Immature natural killer cell (primary cell): ENCODE data around the gene MAPKAP1. TPM values are rescaled to one million over a fixed set of nuclear protein-coding genes. Genes with fewer than 3 reads are reported as not detected.

Source experiments
- DNase-seq, 3 donors: peaks; one replicate each; pipeline ENCODE4 v3.0.0; 2022; ENCODE audit warnings: mixed read lengths in 1 of 3
- H3K27ac Mint-ChIP-seq, 6 donors: one replicate each; pipeline ENCODE4 v1.8.0; 2020; ENCODE audit warnings: mixed read lengths in 6 of 6, mild to moderate bottlenecking in 5 of 6, inconsistent platforms in 4 of 6, moderate library complexity in 3 of 6
- H3K27me3 Mint-ChIP-seq, 3 donors: one replicate each; pipeline ENCODE4 v1.8.0; 2020 to 2021; ENCODE audit warnings: low read depth in 3 of 3, mild to moderate bottlenecking in 3 of 3, mixed read lengths in 3 of 3, moderate library complexity in 3 of 3, inconsistent platforms in 1 of 3
- H3K36me3 Mint-ChIP-seq, 3 donors: one replicate each; pipeline ENCODE4 v1.8.0; 2020; ENCODE audit warnings: mixed read lengths in 3 of 3, inconsistent platforms in 2 of 3, mild to moderate bottlenecking in 2 of 3
- H3K4me1 Mint-ChIP-seq, 2 donors: one replicate each; pipeline ENCODE4 v1.8.0; 2020; ENCODE audit warnings: inconsistent platforms in 2 of 2, mild to moderate bottlenecking in 2 of 2, mixed read lengths in 2 of 2, moderate library complexity in 1 of 2
- H3K4me3 Mint-ChIP-seq, 5 donors: one replicate each; pipeline ENCODE4 v1.8.0; 2020; ENCODE audit warnings: mild to moderate bottlenecking in 5 of 5, mixed read lengths in 5 of 5, inconsistent platforms in 3 of 5, moderate library complexity in 3 of 5
- H3K9me3 Mint-ChIP-seq, 6 donors: one replicate each; pipeline ENCODE4 v1.8.0; 2020; ENCODE audit warnings: mild to moderate bottlenecking in 6 of 6, mixed read lengths in 6 of 6, inconsistent platforms in 4 of 6, moderate library complexity in 3 of 6
- polyA plus RNA-seq, 3 donors: library from polyadenylated mRNA; unstranded; fragments of 300-500 nt; fragmentation: Illumina TruSeq; gene quantifications; one replicate each; pipeline ENCODE4 v1.2.3, GENCODE V29; 2021

The MAPKAP1 gene
- polyA plus RNA-seq, 3 donors from 2014 or later: 56.9 to 75.1 (median 59.3) TPM

DNA sequence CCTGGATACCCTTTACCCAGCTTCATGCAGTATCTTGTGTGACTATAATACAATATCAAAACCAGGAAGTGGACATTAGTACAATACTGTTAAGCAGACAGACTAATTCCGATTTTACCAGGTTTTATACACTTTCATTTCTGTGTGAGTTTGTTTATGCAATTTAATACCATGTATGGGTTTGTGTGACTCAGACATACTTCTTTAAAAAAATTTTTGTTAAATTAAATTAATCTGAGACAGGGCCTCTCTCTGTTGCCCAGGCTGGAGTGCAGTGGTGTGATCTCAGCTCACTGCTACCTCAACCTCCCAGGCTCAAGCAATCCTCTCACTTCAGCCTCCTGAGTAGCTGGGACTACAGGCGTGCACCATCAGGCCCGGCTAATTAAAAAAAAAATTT lies 288.6 kb downstream of the MAPKAP1 start:
- Mint-ChIP-seq H3K27me3 (peaks cover 0 to 2% (median 0%) of the 10 kb centered on the region in 3 donors), H3K4me3 (no peak overlapping the region), H3K36me3 (no peaks in the 10 kb centered on the region), H3K4me1 (no peaks in the 10 kb centered on the region), H3K9me3 (no peaks in the 10 kb centered on the region), H3K27ac (no peak overlapping the region)
- DNase-seq: no peak

DNA sequence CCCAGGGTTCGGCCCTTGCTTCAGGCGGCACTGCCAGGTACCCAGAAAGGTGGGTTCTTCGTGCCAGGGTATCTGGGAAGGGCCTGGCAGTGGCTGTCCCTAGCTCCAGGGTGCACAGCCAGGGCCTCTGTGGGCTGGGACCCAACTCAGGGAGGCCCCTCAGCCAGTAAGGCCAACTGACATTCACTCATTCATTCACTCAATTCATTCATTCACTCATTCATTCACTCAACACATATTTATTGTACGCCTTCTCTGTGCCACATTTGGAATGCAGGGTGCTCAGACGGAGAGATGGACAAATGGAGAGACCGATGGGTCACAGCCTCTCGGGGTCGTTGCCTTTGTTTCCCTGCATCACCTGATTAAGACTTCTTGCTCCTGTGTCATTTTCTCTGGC lies 290.5 kb downstream of the MAPKAP1 start:
- H3K4me1 Mint-ChIP-seq: no peaks in the 10 kb centered on the region
- DNase-seq: no peak
- no peaks in the 10 kb centered on the region for H3K36me3 Mint-ChIP-seq
- peaks cover 2% of the 10 kb centered on the region in 3 donors for H3K27me3 Mint-ChIP-seq
- no peak overlapping the region for H3K27ac Mint-ChIP-seq
- H3K9me3 Mint-ChIP-seq: no peaks in the 10 kb centered on the region
- no peak overlapping the region for H3K4me3 Mint-ChIP-seq

DNA sequence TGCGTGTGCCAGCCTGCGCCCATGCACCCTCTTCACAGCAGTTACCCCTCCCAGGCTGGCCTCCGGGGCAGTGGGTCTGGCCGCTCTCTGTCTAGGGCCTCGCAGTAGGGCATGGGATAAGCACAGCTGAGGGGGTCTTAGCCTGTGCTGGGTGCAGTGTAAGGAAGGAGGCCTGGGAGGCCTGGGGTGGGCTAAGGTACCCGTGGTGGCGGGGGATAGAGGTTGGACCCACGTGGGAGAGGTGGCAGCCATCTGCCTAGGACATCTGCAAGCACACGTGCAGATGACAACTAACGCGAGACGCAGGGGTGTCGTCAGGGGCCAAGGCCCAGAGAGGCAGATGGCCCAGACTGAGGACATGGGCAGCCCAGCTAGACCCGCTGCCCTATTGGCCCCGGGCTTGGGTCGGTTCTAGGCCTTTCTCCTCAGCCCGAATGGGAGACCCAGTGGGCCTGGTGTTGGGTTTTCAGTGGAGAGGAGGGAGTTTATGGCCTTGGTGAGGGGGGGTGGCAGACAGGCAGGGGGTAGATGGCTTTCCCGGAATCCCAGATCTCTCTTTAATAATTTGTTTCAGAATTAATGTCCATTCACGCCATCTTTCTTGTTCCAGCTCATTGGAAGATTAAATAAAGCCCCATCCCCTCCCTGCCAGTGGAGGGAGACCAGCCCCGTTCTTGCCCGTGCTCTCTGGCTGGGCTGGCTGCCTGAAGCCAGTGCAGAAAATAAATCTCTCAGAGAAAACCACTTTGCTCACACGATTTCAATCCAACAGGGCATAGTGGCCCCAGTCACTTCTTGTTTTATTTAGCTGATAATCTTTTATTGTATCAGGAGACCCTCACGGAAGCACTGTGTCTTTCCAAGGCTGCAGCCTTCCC lies 291.2 kb downstream of the MAPKAP1 start:
- no peak for DNase-seq
- Mint-ChIP-seq H3K9me3 (no peaks in the 10 kb centered on the region), H3K27me3 (peaks cover 2 to 3% (median 2%) of the 10 kb centered on the region in 3 donors), H3K36me3 (no peaks in the 10 kb centered on the region), H3K4me1 (no peaks in the 10 kb centered on the region), H3K27ac (no peak overlapping the region), H3K4me3 (no peak overlapping the region)

- no peaks in the 10 kb centered on the region for H3K36me3 Mint-ChIP-seq
- no peak overlapping the region for H3K4me3 Mint-ChIP-seq
- DNase-seq: no peak
- H3K27ac Mint-ChIP-seq: no peak overlapping the region
- peaks cover 0 to 1% (median 0%) of the 10 kb centered on the region in 6 donors for H3K9me3 Mint-ChIP-seq
- H3K27me3 Mint-ChIP-seq: peaks cover 1 to 7% (median 6%) of the 10 kb centered on the region in 3 donors
- peaks cover 5 to 7% of the 10 kb centered on the region in 2 donors for H3K4me1 Mint-ChIP-seq
Observed at GRCh38 chr9:125413579-125413978, 293.4 kb downstream of the MAPKAP1 start.

GRCh38 chr9:125412166-125412565 lies 294.8 kb downstream of the MAPKAP1 start:
- no peak for DNase-seq
- Mint-ChIP-seq H3K9me3 (peaks cover 0 to 1% (median 0%) of the 10 kb centered on the region in 6 donors), H3K4me1 (peaks cover 7 to 8% of the 10 kb centered on the region in 2 donors), H3K27me3 (peaks cover 3 to 9% (median 6%) of the 10 kb centered on the region in 3 donors), H3K4me3 (no peak overlapping the region), H3K36me3 (no peaks in the 10 kb centered on the region), H3K27ac (no peak overlapping the region)

DNA sequence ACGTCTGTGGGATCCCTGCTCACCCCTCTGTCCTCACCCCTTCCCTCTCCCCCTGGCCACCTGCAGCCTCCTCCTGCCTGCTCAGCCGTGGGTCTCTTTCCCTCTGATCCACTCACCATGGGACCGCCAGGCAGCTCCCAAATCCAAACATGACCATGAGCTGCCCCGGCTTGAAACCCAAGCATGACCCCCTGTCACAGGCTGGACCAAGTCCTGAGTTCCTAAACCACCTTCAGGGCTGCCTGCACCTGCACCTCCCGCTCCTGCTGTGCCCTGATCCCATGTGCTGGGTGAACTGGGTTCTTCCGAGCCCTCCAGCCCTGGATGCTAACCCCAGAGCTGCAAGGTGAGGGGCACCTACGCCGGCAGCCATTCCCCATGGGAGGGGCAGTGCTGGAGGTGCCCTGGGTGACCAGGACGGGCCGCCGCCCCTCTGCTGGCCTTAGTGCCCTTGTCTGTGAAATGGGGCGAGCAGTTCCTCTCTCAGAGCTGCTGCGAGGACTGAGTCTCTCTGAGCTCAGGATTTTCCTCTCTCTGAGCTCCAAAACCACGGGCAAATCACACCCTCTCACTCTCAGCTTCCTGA lies 295.7 kb downstream of the MAPKAP1 start:
- peaks cover 7 to 8% of the 10 kb centered on the region in 2 donors for H3K4me1 Mint-ChIP-seq

DNA sequence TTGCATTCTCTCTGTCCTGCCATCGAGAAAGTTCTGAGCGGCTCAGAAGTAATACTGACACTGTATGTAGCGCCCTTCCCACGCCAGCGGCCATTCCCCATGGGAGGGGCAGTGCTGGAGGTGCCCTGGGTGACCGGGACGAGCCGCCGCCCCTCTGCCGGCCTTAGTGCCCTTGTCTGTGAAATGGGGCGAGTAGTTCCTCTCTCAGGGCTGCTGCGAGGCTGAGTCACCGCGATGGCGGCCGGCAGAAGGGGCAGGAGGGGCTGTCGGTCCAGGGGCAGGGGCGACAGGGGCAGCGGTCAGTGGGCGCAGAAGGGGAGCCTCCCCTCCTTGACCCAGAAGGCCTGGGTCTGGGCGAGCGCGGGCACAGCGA lies 296.5 kb downstream of the MAPKAP1 start:
- peaks cover 3 to 9% (median 8%) of the 10 kb centered on the region in 3 donors for H3K27me3 Mint-ChIP-seq
- no peak overlapping the region for H3K27ac Mint-ChIP-seq
- DNase-seq: no peak
- peaks cover 0 to 1% (median 0%) of the 10 kb centered on the region in 6 donors for H3K9me3 Mint-ChIP-seq
- peaks cover 7 to 8% of the 10 kb centered on the region in 2 donors for H3K4me1 Mint-ChIP-seq
- no peaks in the 10 kb centered on the region for H3K36me3 Mint-ChIP-seq
- peak overlapping the region in 2 of 5 donors; percentile 15 to 49 for H3K4me3 Mint-ChIP-seq

More for the DNA sequence above, 295.7 kb downstream of the MAPKAP1 start:
- DNase-seq: no peak
- no peak overlapping the region for H3K27ac Mint-ChIP-seq
- H3K27me3 Mint-ChIP-seq: peaks cover 3 to 9% (median 6%) of the 10 kb centered on the region in 3 donors
- peaks cover 0 to 1% (median 0%) of the 10 kb centered on the region in 6 donors for H3K9me3 Mint-ChIP-seq
- H3K36me3 Mint-ChIP-seq: no peaks in the 10 kb centered on the region
- H3K4me3 Mint-ChIP-seq: no peak overlapping the region

DNA sequence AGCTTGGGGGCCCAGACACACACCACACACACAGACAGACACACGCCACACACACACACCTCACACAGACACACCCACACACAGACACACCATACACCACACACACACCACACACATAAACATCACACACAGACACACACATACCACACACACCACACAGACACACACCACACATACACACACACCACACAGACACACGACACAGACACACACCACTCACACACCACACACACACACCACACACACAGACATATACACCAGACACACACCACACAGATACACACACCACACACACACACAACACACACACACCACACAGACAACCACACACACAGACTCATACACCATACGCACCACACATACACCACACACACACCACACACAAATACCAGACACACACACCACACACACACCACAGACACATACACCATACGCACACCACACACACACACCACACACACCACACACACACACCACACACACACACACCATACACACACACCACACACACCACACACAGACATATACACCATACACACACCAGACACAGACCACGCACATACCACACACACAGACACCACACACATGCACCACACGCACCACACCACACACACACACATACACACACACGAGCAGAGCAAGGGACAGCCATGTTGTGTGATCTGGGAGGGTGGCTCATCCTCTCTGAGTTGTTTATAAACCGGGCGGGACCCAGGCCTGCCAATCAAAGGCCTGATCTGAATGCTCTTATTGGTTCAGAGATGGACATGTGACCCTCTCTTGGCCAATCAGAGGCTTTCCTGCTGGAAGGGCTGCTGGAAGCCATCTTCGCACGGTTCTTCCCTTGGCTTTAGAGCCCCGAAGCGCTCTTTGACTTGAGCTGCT lies 297.1 kb downstream of the MAPKAP1 start:
- no peaks in the 10 kb centered on the region for H3K36me3 Mint-ChIP-seq
- H3K4me1 Mint-ChIP-seq: peaks cover 7 to 8% of the 10 kb centered on the region in 2 donors
- H3K4me3 Mint-ChIP-seq: peak overlapping the region; percentile 49 to 67 (median 56)
- H3K27me3 Mint-ChIP-seq: peaks cover 3 to 9% (median 8%) of the 10 kb centered on the region in 3 donors
- DNase-seq: peak in 2 of 3 donors; percentile 28 to 56
- H3K27ac Mint-ChIP-seq: peak overlapping the region in 4 of 6 donors; percentile 0 to 90 (median 44)
- H3K9me3 Mint-ChIP-seq: peaks cover 0 to 1% (median 0%) of the 10 kb centered on the region in 6 donors

DNA sequence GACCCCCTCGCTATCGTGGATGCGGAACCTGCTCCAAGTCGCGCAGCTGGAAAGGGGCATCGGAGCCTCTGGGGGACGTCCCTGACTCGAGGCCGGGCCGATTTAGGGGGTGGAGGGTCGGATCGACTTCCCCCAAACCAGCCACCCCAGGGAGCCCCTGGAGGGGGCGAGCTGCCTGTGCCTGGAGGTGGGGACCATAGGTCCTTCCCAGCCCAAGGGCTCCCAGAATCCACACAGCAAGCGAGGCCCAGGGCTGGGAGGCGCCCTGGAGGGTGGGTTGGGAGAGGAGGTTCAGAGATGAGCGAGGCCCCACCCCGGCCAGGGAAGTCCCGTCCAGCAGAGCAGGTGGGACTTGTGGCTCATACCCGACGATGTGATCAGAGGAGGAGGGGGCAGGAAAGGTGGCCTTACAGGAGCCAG lies 297.8 kb downstream of the MAPKAP1 start:
- Mint-ChIP-seq H3K4me1 (peaks cover 7 to 8% of the 10 kb centered on the region in 2 donors), H3K27me3 (peaks cover 3 to 11% (median 9%) of the 10 kb centered on the region in 3 donors), H3K9me3 (peaks cover 0 to 1% (median 0%) of the 10 kb centered on the region in 6 donors), H3K4me3 (peak overlapping the region; percentile 60 to 75 (median 66)), H3K27ac (no peak overlapping the region), H3K36me3 (no peaks in the 10 kb centered on the region)
- DNase-seq: no peak

DNA sequence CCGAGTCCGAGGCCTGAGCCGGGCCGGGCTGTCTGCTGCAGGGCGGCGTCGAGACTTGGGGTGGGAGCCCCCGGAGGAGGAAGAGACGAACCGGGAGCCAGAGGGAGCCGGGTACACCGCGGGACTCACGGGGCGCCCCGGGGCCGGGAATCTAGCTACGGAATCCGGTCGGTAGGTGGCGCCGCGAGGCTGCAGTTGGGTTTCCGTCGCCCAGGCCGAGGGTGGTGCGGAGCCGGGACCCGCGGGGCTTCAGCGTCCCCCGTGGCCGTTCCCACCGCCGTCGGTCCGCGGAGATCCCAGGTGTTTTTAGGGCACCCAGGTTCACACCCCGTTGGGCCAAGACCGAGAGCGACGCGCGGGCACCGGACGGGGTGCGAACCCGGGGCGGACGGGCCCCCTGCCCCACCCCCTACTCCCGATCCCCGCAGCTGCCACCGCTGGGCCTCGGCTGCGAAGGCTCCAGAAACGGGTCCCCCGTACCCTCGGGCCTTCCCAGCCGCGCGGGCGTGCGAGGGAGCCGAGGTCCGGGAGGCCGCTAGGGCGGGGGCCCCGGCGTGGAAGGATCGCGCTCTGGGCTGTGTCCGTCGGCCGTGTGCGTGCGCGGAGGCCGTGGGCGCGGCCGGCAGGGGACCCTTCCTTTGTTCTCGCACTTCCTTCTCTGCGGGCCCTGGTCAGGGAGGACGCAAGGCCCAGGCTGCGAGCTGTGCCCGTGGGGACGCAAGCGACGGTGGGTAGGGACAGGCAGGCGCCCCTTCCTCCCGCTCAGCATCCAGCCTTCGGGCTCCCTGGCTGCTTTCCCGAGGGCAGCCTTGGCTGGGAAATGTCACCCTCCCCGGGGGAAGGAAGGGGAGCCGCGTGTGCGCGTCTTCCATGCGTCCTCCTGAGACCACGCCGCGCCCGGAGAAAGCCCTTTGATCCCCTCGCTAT lies 298.8 kb downstream of the MAPKAP1 start:
- Mint-ChIP-seq H3K27ac (no peak overlapping the region), H3K4me3 (peak overlapping the region; percentile 64 to 75 (median 66))

GRCh38 chr9:125407432-125407973 lies 299.5 kb downstream of the MAPKAP1 start:
- Mint-ChIP-seq H3K4me1 (peaks cover 7 to 8% of the 10 kb centered on the region in 2 donors), H3K4me3 (peak overlapping the region; percentile 62 to 84 (median 66)), H3K27me3 (peaks cover 3 to 11% (median 9%) of the 10 kb centered on the region in 3 donors), H3K27ac (peak overlapping the region in 1 of 6 donors; percentile 85), H3K36me3 (no peaks in the 10 kb centered on the region), H3K9me3 (peaks cover 0 to 1% (median 0%) of the 10 kb centered on the region in 6 donors)
- DNase-seq: no peak

More for the DNA sequence above, 298.8 kb downstream of the MAPKAP1 start:
- Mint-ChIP-seq H3K4me1 (peaks cover 7 to 8% of the 10 kb centered on the region in 2 donors), H3K27me3 (peaks cover 3 to 11% (median 9%) of the 10 kb centered on the region in 3 donors), H3K9me3 (peaks cover 0 to 1% (median 0%) of the 10 kb centered on the region in 6 donors), H3K36me3 (no peaks in the 10 kb centered on the region)
- peak; percentile 55 to 64 (median 59) for DNase-seq

GRCh38 chr9:125406810-125407087 lies 300.3 kb downstream of the MAPKAP1 start:
- Mint-ChIP-seq H3K27ac (no peak overlapping the region), H3K36me3 (no peaks in the 10 kb centered on the region), H3K9me3 (peaks cover 0 to 1% (median 0%) of the 10 kb centered on the region in 6 donors), H3K27me3 (peaks cover 3 to 11% (median 6%) of the 10 kb centered on the region in 3 donors), H3K4me1 (peaks cover 7 to 8% of the 10 kb centered on the region in 2 donors), H3K4me3 (peak overlapping the region in 3 of 5 donors; percentile 29 to 84 (median 66))
- no peak for DNase-seq
